HepG2 (cell line): ENCODE results near the gene LRRIQ4. TPM values are rescaled to one million over a fixed set of nuclear protein-coding genes. Genes with fewer than 3 reads are reported as not detected.

Experiments used
- ARNT ChIP-seq: fragments of 450-650 bp; IDR thresholded peaks from 2 replicates; pipeline ENCODE4 v1.6.1; 2017
- EP300 ChIP-seq, 3 experiments: sonication (generic) in 1 of 3; formaldehyde crosslinking in 1 of 3; IDR thresholded peaks; 2 replicates each; pipeline versions ENCODE4 v1.5.1 to v1.6.1; 2011 to 2020; ENCODE audit warnings: low read depth in 2 of 3, low read length in 2 of 3, borderline replicate concordance in 1 of 3, improper control_type of control experiment in 1 of 3, mild to moderate bottlenecking in 1 of 3, missing genetic modification reagents in 1 of 3, moderate library complexity in 1 of 3
- FOXM1 ChIP-seq: sonication (generic); formaldehyde crosslinking; IDR thresholded peaks from 2 replicates; pipeline ENCODE4 v1.5.0; 2020; ENCODE audit warnings: missing genetic modification reagents
- IRX3 ChIP-seq: sonication (generic); formaldehyde crosslinking; IDR thresholded peaks from 2 replicates; pipeline ENCODE4 v1.8.1; 2023; ENCODE audit warnings: mild to moderate bottlenecking, low read depth, missing genetic modification reagents, borderline replicate concordance
- KDM5A ChIP-seq: fragments of 200-600 bp; sonication (generic); IDR thresholded peaks from 2 replicates; pipeline ENCODE4 v1.7.0; 2018; ENCODE audit warnings: antibody characterized with exemption, mild to moderate bottlenecking, low read length, borderline replicate concordance
- KLF9 ChIP-seq: IDR thresholded peaks from 2 replicates; pipeline ENCODE4 v1.6.1; 2016; ENCODE audit warnings: low read depth
- MLLT10 ChIP-seq: sonication (generic); formaldehyde crosslinking; IDR thresholded peaks from 2 replicates; pipeline ENCODE4 v1.4.0; 2020; ENCODE audit warnings: missing genetic modification reagents
- MXI1 ChIP-seq: IDR thresholded peaks from 3 replicates; pipeline ENCODE4 v1.6.1; 2012; ENCODE audit warnings: low read depth, low read length, inconsistent platforms, borderline replicate concordance
- NFYB ChIP-seq: sonication (generic); formaldehyde crosslinking; IDR thresholded peaks from 2 replicates; pipeline ENCODE4 v1.4.0; 2020; ENCODE audit warnings: missing genetic modification reagents
- REXO4 ChIP-seq: sonication (generic); formaldehyde crosslinking; IDR thresholded peaks from 2 replicates; pipeline ENCODE4 v1.8.0; 2022; ENCODE audit warnings: missing genetic modification reagents, mild to moderate bottlenecking, borderline replicate concordance
- SNAPC2 ChIP-seq: sonication (generic); formaldehyde crosslinking; IDR thresholded peaks from 2 replicates; pipeline ENCODE4 v1.8.1; 2022; ENCODE audit warnings: mild to moderate bottlenecking, missing genetic modification reagents
- SP2 ChIP-seq: sonication (generic); formaldehyde crosslinking; IDR thresholded peaks from 2 replicates; pipeline ENCODE4 v1.5.1; 2020; ENCODE audit warnings: mild to moderate bottlenecking, missing genetic modification reagents
- SRF ChIP-seq: IDR thresholded peaks from 2 replicates; pipeline ENCODE4 v1.6.1; 2011; ENCODE audit warnings: mild to moderate bottlenecking, low read depth, low read length, moderate library complexity
- YEATS2 ChIP-seq: sonication (generic); formaldehyde crosslinking; IDR thresholded peaks from 2 replicates; pipeline ENCODE4 v1.4.0; 2020; ENCODE audit warnings: missing genetic modification reagents, borderline replicate concordance
- ZNF101 ChIP-seq: sonication (generic); formaldehyde crosslinking; IDR thresholded peaks from 2 replicates; pipeline ENCODE4 v1.4.0; 2020; ENCODE audit warnings: mild to moderate bottlenecking, low read depth, missing genetic modification reagents, borderline replicate concordance
- ZNF558 ChIP-seq: sonication (generic); formaldehyde crosslinking; IDR thresholded peaks from 2 replicates; pipeline ENCODE4 v1.9.0; 2022; ENCODE audit warnings: mild to moderate bottlenecking, missing genetic modification reagents, borderline replicate concordance
- ZNF746 ChIP-seq: sonication (generic); formaldehyde crosslinking; IDR thresholded peaks from 2 replicates; pipeline ENCODE4 v1.8.0; 2022; ENCODE audit warnings: mild to moderate bottlenecking, missing genetic modification reagents
- ZSCAN25 ChIP-seq: sonication (generic); formaldehyde crosslinking; IDR thresholded peaks from 2 replicates; pipeline ENCODE4 v1.8.0; 2022; ENCODE audit warnings: mild to moderate bottlenecking, missing genetic modification reagents
- polyA plus RNA-seq, 8 experiments: library from polyadenylated mRNA; depleted of rRNA in 3 of 8; stranded (reverse) in 7 of 8; unstranded in 1 of 8; fragments of >200 nt; fragmentation: Illumina TruSeq in 4 of 8; extraction: Trizol in 4 of 8; gene quantifications; 2 replicates each; pipeline versions ENCODE4 v1.2.1 to v1.2.3, GENCODE V29; 2011 to 2016; ENCODE audit warnings: low read depth in 4 of 8, missing spikeins in 1 of 8, mixed read lengths in 1 of 8; ENCODE audit not compliant: insufficient read depth in 1 of 8
- total RNA-seq, 5 experiments: library from RNA; depleted of rRNA; stranded (reverse); fragments of >200 nt; fragmentation: Illumina TruSeq; extraction: Trizol; gene quantifications; 2 replicates each; pipeline ENCODE4 v1.2.3, GENCODE V29; 2016; ENCODE audit warnings: low read depth in 1 of 5
- TF ChIP-seq, protein P1 (sequence below): sonication (generic); formaldehyde crosslinking; IDR thresholded peaks from 2 replicates; pipeline ENCODE4 v1.4.0; 2020; ENCODE audit warnings: mild to moderate bottlenecking, missing genetic modification reagents
- TF ChIP-seq, protein P2 (sequence below): sonication (generic); formaldehyde crosslinking; IDR thresholded peaks from 2 replicates; pipeline ENCODE4 v1.5.0; 2020; ENCODE audit warnings: missing genetic modification reagents, mild to moderate bottlenecking, borderline replicate concordance
- TF ChIP-seq, protein P3 (sequence below): sonication (generic); formaldehyde crosslinking; conservative IDR thresholded peaks from 2 replicates; pipeline ENCODE4 v1.8.0; 2022; ENCODE audit warnings: mild to moderate bottlenecking, moderate library complexity, missing genetic modification reagents
- TF ChIP-seq, protein P4 (sequence below): IDR thresholded peaks from 2 replicates; pipeline ENCODE4 v1.6.1; 2012; ENCODE audit warnings: inconsistent platforms
- TF ChIP-seq, protein P5 (sequence below): sonication (generic); formaldehyde crosslinking; IDR thresholded peaks from 2 replicates; pipeline ENCODE4 v1.4.0; 2020; ENCODE audit warnings: missing genetic modification reagents; ENCODE audit errors: not compliant biosample characterization

LRRIQ4 gene
- total and polyA plus RNA-seq, 2 of the 13 experiments (the other 11 are each of a cell fraction or from before 2014, with no cell fraction given) = not detected

DNA sequence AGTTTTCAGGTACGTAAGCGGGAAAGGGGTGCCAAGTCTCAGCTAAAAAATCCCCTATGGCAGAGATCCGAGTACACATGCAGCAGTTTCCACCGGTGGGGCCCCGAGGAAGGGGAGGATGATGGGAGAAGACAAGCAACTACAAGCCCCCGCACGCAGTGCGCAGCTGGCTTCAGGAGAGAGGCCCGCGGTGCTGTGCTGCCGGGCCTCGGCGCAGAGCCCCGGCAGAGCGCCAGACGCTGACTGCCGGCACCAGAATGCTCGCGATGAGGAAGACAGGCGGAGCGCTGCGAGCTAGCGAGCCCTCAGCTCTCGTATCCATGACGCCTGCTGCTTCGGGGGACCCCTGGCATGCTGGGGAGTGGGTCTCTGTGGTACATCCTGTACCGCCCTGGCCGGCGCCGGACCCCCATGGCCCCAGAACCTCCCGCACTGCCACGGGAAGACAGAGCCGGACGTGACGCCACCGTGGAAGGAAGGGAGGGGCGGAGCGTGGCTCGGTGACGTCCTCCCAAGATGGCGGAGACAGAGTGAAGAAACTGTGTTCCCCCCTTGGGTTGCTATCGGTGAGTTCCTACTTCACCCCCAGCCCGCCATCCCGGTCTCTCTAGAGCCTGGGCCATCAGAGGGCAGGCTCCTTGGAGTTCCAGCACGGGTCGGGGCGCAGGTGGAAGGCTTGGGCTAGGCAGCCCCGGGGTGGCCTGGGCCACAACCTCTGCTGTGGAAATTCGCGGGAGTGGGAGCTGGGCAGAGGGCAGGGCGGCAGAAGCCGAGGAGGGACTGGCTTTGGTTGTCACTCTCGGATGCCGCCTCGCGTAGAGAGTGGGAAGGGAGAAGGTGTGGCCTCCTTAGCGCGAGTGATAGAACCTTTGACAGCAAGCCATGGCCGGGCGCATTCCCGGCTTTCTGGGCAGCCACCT lies 39.5 kb upstream of the LRRIQ4 start, which contains the start of gene MYNN (continued):
- TF ChIP-seq ARNT = no peak
- no peak for TF ChIP-seq ZNF101
- TF ChIP-seq IRX3 (CRISPR knock-in tag) = no peak
- TF ChIP-seq SP2 (CRISPR knock-in tag) = peak; percentile 56; the same call in 1 of the 2 replicates
- TF ChIP-seq KDM5A = peak; percentile 90
- TF ChIP-seq SRF = no peak
- TF ChIP-seq, protein P1, sequence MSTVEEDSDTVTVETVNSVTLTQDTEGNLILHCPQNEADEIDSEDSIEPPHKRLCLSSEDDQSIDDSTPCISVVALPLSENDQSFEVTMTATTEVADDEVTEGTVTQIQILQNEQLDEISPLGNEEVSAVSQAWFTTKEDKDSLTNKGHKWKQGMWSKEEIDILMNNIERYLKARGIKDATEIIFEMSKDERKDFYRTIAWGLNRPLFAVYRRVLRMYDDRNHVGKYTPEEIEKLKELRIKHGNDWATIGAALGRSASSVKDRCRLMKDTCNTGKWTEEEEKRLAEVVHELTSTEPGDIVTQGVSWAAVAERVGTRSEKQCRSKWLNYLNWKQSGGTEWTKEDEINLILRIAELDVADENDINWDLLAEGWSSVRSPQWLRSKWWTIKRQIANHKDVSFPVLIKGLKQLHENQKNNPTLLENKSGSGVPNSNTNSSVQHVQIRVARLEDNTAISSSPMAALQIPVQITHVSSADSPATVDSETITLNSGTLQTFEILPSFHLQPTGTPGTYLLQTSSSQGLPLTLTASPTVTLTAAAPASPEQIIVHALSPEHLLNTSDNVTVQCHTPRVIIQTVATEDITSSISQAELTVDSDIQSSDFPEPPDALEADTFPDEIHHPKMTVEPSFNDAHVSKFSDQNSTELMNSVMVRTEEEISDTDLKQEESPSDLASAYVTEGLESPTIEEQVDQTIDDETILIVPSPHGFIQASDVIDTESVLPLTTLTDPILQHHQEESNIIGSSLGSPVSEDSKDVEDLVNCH (CRISPR knock-in tag) = 0 out of 2 replicates have a peak, but pooled peaks have one; percentile 31
- TF ChIP-seq FOXM1 = no peak
- no peak for TF ChIP-seq ZNF558 (CRISPR knock-in tag)
- no peak for TF ChIP-seq EP300 (IDR thresholded peaks at IDR 0.05; ENCODE audit: low read depth in 2 of 2, low read length in 2 of 2)
- no peak for TF ChIP-seq EP300 (CRISPR knock-in tag; IDR thresholded peaks at IDR 0.05; ENCODE audit: borderline replicate concordance)
- TF ChIP-seq, protein P2, sequence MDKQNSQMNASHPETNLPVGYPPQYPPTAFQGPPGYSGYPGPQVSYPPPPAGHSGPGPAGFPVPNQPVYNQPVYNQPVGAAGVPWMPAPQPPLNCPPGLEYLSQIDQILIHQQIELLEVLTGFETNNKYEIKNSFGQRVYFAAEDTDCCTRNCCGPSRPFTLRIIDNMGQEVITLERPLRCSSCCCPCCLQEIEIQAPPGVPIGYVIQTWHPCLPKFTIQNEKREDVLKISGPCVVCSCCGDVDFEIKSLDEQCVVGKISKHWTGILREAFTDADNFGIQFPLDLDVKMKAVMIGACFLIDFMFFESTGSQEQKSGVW (CRISPR knock-in tag) = no peak
- TF ChIP-seq MXI1 = peak; percentile 49; the same call in 2 of the 3 replicates
- TF ChIP-seq ZNF746 (CRISPR knock-in tag) = peak; percentile 87
- TF ChIP-seq, protein P3, sequence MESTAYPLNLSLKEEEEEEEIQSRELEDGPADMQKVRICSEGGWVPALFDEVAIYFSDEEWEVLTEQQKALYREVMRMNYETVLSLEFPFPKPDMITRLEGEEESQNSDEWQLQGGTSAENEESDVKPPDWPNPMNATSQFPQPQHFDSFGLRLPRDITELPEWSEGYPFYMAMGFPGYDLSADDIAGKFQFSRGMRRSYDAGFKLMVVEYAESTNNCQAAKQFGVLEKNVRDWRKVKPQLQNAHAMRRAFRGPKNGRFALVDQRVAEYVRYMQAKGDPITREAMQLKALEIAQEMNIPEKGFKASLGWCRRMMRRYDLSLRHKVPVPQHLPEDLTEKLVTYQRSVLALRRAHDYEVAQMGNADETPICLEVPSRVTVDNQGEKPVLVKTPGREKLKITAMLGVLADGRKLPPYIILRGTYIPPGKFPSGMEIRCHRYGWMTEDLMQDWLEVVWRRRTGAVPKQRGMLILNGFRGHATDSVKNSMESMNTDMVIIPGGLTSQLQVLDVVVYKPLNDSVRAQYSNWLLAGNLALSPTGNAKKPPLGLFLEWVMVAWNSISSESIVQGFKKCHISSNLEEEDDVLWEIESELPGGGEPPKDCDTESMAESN (CRISPR knock-in tag) = peak; percentile 77
- TF ChIP-seq KLF9 (CRISPR knock-in tag) = peak; percentile 21; the same call in 1 of the 2 replicates
- no peak for TF ChIP-seq REXO4
- TF ChIP-seq ZSCAN25 (CRISPR knock-in tag) = no peak; the same call in 1 of the 2 replicates
- TF ChIP-seq MLLT10 (CRISPR knock-in tag) = no peak
- TF ChIP-seq, protein P4, sequence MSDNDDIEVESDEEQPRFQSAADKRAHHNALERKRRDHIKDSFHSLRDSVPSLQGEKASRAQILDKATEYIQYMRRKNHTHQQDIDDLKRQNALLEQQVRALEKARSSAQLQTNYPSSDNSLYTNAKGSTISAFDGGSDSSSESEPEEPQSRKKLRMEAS = peak; percentile 69
- TF ChIP-seq, protein P5, sequence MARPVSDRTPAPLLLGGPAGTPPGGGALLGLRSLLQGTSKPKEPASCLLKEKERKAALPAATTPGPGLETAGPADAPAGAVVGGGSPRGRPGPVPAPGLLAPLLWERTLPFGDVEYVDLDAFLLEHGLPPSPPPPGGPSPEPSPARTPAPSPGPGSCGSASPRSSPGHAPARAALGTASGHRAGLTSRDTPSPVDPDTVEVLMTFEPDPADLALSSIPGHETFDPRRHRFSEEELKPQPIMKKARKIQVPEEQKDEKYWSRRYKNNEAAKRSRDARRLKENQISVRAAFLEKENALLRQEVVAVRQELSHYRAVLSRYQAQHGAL = no peak
- TF ChIP-seq NFYB = peak; percentile 24; the same call in 1 of the 2 replicates
- no peak for TF ChIP-seq SNAPC2 (CRISPR knock-in tag)
- TF ChIP-seq YEATS2 (CRISPR knock-in tag) = peak; percentile 85
